ENCODE measurements around the gene EIF2B2.

DNA sequence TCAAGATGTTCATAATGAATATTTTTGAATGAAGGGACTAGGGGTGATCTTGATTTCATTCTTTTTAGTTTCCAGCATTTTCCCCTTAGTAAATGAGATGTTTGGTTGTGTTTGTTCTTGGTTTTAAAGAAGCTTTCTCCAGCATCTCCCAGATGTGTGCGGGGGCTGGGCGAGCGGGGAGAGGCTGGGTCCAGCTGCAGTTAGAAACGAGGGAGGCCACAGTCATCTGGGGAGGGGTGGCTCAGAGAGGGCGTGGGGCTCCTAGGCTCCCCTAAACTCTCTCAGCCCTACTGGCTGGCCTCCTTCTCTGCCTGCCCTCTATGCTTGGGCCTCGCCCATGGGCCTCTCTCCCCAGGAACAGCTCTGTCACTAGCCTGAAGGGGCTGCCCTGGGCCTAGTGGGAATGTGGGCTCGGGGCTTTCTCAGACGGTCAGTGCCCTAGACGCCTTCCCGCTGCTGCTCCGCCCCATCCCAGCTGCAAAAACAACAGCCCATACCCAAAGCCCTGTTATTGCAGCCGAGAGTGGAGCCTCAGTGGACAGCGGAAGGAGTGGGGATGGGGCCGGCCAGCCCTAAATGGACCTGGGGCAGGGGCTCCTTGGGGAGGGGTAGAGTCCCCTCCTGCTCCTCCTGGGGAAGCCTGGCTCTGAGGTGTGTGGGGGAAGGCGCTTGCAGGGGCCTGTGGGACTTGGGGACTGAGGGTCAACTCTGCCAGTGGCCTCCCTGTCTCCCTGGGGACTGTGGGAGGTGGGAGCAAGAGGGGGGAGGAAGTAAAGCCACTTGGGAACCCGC lies 18.3 kb upstream of the EIF2B2 start:
- TF ChIP-seq, protein P1, sequence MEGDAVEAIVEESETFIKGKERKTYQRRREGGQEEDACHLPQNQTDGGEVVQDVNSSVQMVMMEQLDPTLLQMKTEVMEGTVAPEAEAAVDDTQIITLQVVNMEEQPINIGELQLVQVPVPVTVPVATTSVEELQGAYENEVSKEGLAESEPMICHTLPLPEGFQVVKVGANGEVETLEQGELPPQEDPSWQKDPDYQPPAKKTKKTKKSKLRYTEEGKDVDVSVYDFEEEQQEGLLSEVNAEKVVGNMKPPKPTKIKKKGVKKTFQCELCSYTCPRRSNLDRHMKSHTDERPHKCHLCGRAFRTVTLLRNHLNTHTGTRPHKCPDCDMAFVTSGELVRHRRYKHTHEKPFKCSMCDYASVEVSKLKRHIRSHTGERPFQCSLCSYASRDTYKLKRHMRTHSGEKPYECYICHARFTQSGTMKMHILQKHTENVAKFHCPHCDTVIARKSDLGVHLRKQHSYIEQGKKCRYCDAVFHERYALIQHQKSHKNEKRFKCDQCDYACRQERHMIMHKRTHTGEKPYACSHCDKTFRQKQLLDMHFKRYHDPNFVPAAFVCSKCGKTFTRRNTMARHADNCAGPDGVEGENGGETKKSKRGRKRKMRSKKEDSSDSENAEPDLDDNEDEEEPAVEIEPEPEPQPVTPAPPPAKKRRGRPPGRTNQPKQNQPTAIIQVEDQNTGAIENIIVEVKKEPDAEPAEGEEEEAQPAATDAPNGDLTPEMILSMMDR (IDR thresholded peaks at IDR 0.05): no peak
- TF ChIP-seq ZNF138 (CRISPR knock-in tag; conservative IDR thresholded peaks at IDR 0.05): no peak

Measured in WTC11 (cell line).